HT-29 (cell line): Measurements from ENCODE around the gene CPED1. TPM values are rescaled to one million over a fixed set of nuclear protein-coding genes. Genes with fewer than 3 reads are reported as not detected.

Experiments
- DNase-seq: peaks from one replicate; pipeline ENCODE4 v3.0.0-alpha.2; 2015; ENCODE audit warnings: low spot score
- total RNA-seq: library from RNA; depleted of rRNA; stranded (reverse); fragments of >200 nt; shearing (Covaris generic); gene quantifications from 2 replicates; pipeline ENCODE4 v1.2.3, GENCODE V29; 2014

The CPED1 gene
- total RNA-seq, 1 experiment from 2014 or later, result not detected

- DNase-seq, result no peak
These were observed 149.9 kb downstream of the CPED1 start for GRCh38 chr7:121138262-121138933.

GRCh38 chr7:121139427-121139826 is 150.9 kb downstream of the CPED1 start:
- DNase-seq, result no peak

- DNase-seq, result no peak
These were observed 152.3 kb downstream of the CPED1 start for GRCh38 chr7:121140790-121141189.

GRCh38 chr7:121151774-121152221 is 163.3 kb downstream of the CPED1 start:
- DNase-seq, result no peak

- DNase-seq, result no peak
These were observed 164.9 kb downstream of the CPED1 start for GRCh38 chr7:121153411-121153810.

- DNase-seq, result no peak
These were observed 165.5 kb downstream of the CPED1 start for GRCh38 chr7:121153995-121154394.

- DNase-seq, result no peak
These were observed 168.3 kb downstream of the CPED1 start for GRCh38 chr7:121156825-121157224.

- DNase-seq, result no peak
These were observed 168.8 kb downstream of the CPED1 start for GRCh38 chr7:121157341-121157751.

GRCh38 chr7:121157885-121158590 is 169.5 kb downstream of the CPED1 start:
- no peak for DNase-seq

GRCh38 chr7:121158665-121159064 is 170.2 kb downstream of the CPED1 start:
- no peak for DNase-seq

GRCh38 chr7:121159553-121159952 is 171.0 kb downstream of the CPED1 start:
- DNase-seq, result no peak

- no peak for DNase-seq
These were observed 171.9 kb downstream of the CPED1 start for GRCh38 chr7:121160150-121161008.

GRCh38 chr7:121163699-121164098 is 175.2 kb downstream of the CPED1 start:
- DNase-seq, result no peak

GRCh38 chr7:121164247-121164646 is 175.7 kb downstream of the CPED1 start:
- no peak for DNase-seq

GRCh38 chr7:121166916-121167315 is 178.4 kb downstream of the CPED1 start:
- no peak for DNase-seq

GRCh38 chr7:121167971-121168370 is 179.5 kb downstream of the CPED1 start:
- no peak for DNase-seq

GRCh38 chr7:121169469-121169868 is 181.0 kb downstream of the CPED1 start:
- DNase-seq, result no peak

GRCh38 chr7:121172484-121172883 is 184.0 kb downstream of the CPED1 start:
- DNase-seq, result no peak

- no peak for DNase-seq
These were observed 187.3 kb downstream of the CPED1 start for GRCh38 chr7:121175826-121176225.

GRCh38 chr7:121178452-121178851 is 189.9 kb downstream of the CPED1 start:
- no peak for DNase-seq

- no peak for DNase-seq
These were observed 190.5 kb downstream of the CPED1 start for GRCh38 chr7:121178869-121179497.
